IMR-90 (cell line): ENCODE data around the gene IRF2BP2.

ENCODE experiments used
- BHLHE40 ChIP-seq: fragments of 150-350 bp; IDR thresholded peaks from 2 replicates; pipeline ENCODE4 v1.6.1; 2016; ENCODE audit warnings: mild to moderate bottlenecking, low read depth, low read length
- CEBPB ChIP-seq: IDR thresholded peaks from 2 replicates; pipeline ENCODE4 v1.6.1; 2012; ENCODE audit warnings: low read depth, low read length, improper control_type of control experiment
- FOS ChIP-seq: fragments of 150-350 bp; IDR thresholded peaks from 2 replicates; pipeline ENCODE4 v1.6.1; 2016; ENCODE audit warnings: low read depth, low read length
- MAFK ChIP-seq: IDR thresholded peaks from 2 replicates; pipeline ENCODE4 v1.6.1; 2012; ENCODE audit warnings: low read depth, low read length, improper control_type of control experiment
- NFE2L2 ChIP-seq: fragments of 150-350 bp; IDR thresholded peaks from 2 replicates; pipeline ENCODE4 v1.6.1; 2016; ENCODE audit warnings: low read depth, mild to moderate bottlenecking, low read length
- POLR2A ChIP-seq: IDR thresholded peaks from 2 replicates; pipeline ENCODE4 v1.6.1; 2012; ENCODE audit warnings: mild to moderate bottlenecking, low read depth, low read length
- RAD21 ChIP-seq: IDR thresholded peaks from 2 replicates; pipeline ENCODE4 v1.6.1; 2012; ENCODE audit warnings: low read length, improper control_type of control experiment
- RCOR1 ChIP-seq: IDR thresholded peaks from 2 replicates; pipeline ENCODE4 v1.6.1; 2012; ENCODE audit warnings: mild to moderate bottlenecking, low read length, improper control_type of control experiment; ENCODE audit not compliant: insufficient replicate concordance
- SMC3 ChIP-seq: fragments of 150-350 bp; IDR thresholded peaks from 2 replicates; pipeline ENCODE4 v1.6.1; 2016; ENCODE audit warnings: low read depth, mild to moderate bottlenecking, antibody characterized with exemption, low read length, moderate library complexity
- USF2 ChIP-seq: fragments of 150-350 bp; IDR thresholded peaks from 2 replicates; pipeline ENCODE4 v1.6.1; 2017; ENCODE audit warnings: mild to moderate bottlenecking, antibody characterized with exemption, low read length, low read depth
- TF ChIP-seq, protein P1 (sequence below): fragments of 150-350 bp; IDR thresholded peaks from 2 replicates; pipeline ENCODE4 v1.6.1; 2016; ENCODE audit warnings: low read depth, mild to moderate bottlenecking, low read length, moderate library complexity, borderline replicate concordance
- TF ChIP-seq, protein P2 (sequence below): conservative IDR thresholded peaks from 2 replicates; pipeline ENCODE4 v1.5.1; 2012; ENCODE audit warnings: mild to moderate bottlenecking, low read depth, low read length, improper control_type of control experiment

- TF ChIP-seq, protein P1, sequence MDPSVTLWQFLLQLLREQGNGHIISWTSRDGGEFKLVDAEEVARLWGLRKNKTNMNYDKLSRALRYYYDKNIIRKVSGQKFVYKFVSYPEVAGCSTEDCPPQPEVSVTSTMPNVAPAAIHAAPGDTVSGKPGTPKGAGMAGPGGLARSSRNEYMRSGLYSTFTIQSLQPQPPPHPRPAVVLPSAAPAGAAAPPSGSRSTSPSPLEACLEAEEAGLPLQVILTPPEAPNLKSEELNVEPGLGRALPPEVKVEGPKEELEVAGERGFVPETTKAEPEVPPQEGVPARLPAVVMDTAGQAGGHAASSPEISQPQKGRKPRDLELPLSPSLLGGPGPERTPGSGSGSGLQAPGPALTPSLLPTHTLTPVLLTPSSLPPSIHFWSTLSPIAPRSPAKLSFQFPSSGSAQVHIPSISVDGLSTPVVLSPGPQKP = no peak
- TF ChIP-seq, protein P2, sequence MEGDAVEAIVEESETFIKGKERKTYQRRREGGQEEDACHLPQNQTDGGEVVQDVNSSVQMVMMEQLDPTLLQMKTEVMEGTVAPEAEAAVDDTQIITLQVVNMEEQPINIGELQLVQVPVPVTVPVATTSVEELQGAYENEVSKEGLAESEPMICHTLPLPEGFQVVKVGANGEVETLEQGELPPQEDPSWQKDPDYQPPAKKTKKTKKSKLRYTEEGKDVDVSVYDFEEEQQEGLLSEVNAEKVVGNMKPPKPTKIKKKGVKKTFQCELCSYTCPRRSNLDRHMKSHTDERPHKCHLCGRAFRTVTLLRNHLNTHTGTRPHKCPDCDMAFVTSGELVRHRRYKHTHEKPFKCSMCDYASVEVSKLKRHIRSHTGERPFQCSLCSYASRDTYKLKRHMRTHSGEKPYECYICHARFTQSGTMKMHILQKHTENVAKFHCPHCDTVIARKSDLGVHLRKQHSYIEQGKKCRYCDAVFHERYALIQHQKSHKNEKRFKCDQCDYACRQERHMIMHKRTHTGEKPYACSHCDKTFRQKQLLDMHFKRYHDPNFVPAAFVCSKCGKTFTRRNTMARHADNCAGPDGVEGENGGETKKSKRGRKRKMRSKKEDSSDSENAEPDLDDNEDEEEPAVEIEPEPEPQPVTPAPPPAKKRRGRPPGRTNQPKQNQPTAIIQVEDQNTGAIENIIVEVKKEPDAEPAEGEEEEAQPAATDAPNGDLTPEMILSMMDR = no peak
- TF ChIP-seq SMC3 (no peak), FOS (0 out of 2 replicates have a peak, but pooled peaks have one; percentile 14), USF2 (no peak), RAD21 (0 out of 2 replicates have a peak, but pooled peaks have one; percentile 11), MAFK (no peak), BHLHE40 (0 out of 2 replicates have a peak, but pooled peaks have one; percentile 12), RCOR1 (no peak), POLR2A (no peak), NFE2L2 (no peak), CEBPB (no peak)
Observed at GRCh38 chr1:234604495-234605398, 5.2 kb downstream of the IRF2BP2 start.
